Measurements from ENCODE around the gene PEA15. TPM values are rescaled to one million over a fixed set of nuclear protein-coding genes. Genes with fewer than 3 reads are reported as not detected.

Gene PEA15
- total RNA-seq, 1 experiment from 2014 or later, result 56.3 TPM

DNA sequence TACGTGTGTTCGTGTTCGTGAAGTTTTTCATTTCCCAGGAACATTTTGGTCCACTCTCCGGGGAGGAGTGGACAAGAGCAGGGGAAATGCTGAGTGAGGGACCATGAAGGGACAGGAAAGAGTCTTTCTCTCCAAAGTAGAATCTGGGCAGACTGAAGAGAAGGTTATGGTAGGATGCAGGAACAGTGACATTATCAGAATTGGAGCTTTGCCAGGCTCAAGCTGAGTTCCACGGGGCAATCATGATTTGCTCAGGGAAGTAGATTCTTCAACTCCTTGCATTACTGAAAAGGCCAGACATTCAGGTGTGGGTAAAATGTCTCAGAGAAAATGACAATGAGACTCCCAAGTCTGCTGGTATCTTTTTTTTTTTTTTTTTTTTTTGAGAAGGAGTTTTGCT lies 37.2 kb upstream of the PEA15 start (continued):
- TF ChIP-seq ZNF423 (CRISPR knock-in tag; IDR thresholded peaks at IDR 0.05), result no peak
- TF ChIP-seq, protein P1, sequence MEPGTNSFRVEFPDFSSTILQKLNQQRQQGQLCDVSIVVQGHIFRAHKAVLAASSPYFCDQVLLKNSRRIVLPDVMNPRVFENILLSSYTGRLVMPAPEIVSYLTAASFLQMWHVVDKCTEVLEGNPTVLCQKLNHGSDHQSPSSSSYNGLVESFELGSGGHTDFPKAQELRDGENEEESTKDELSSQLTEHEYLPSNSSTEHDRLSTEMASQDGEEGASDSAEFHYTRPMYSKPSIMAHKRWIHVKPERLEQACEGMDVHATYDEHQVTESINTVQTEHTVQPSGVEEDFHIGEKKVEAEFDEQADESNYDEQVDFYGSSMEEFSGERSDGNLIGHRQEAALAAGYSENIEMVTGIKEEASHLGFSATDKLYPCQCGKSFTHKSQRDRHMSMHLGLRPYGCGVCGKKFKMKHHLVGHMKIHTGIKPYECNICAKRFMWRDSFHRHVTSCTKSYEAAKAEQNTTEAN (CRISPR knock-in tag; IDR thresholded peaks at IDR 0.05), result no peak
- TF ChIP-seq ATF1 (CRISPR knock-in tag; IDR thresholded peaks at IDR 0.05), result no peak
- TF ChIP-seq, protein P2, sequence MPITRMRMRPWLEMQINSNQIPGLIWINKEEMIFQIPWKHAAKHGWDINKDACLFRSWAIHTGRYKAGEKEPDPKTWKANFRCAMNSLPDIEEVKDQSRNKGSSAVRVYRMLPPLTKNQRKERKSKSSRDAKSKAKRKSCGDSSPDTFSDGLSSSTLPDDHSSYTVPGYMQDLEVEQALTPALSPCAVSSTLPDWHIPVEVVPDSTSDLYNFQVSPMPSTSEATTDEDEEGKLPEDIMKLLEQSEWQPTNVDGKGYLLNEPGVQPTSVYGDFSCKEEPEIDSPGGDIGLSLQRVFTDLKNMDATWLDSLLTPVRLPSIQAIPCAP (CRISPR knock-in tag; IDR thresholded peaks at IDR 0.05), result no peak
- TF ChIP-seq GRHL2 (CRISPR knock-in tag; IDR thresholded peaks at IDR 0.05; ENCODE audit: insufficient replicate concordance, severe bottlenecking), result no peak
- TF ChIP-seq, protein P3, sequence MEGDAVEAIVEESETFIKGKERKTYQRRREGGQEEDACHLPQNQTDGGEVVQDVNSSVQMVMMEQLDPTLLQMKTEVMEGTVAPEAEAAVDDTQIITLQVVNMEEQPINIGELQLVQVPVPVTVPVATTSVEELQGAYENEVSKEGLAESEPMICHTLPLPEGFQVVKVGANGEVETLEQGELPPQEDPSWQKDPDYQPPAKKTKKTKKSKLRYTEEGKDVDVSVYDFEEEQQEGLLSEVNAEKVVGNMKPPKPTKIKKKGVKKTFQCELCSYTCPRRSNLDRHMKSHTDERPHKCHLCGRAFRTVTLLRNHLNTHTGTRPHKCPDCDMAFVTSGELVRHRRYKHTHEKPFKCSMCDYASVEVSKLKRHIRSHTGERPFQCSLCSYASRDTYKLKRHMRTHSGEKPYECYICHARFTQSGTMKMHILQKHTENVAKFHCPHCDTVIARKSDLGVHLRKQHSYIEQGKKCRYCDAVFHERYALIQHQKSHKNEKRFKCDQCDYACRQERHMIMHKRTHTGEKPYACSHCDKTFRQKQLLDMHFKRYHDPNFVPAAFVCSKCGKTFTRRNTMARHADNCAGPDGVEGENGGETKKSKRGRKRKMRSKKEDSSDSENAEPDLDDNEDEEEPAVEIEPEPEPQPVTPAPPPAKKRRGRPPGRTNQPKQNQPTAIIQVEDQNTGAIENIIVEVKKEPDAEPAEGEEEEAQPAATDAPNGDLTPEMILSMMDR (IDR thresholded peaks at IDR 0.05), result no peak
- TF ChIP-seq ZNF317 (CRISPR knock-in tag; IDR thresholded peaks at IDR 0.05; ENCODE audit: borderline replicate concordance, low read depth), result no peak
- no peak for TF ChIP-seq CBFB (CRISPR knock-in tag; IDR thresholded peaks at IDR 0.05; ENCODE audit: low read depth)

DNA sequence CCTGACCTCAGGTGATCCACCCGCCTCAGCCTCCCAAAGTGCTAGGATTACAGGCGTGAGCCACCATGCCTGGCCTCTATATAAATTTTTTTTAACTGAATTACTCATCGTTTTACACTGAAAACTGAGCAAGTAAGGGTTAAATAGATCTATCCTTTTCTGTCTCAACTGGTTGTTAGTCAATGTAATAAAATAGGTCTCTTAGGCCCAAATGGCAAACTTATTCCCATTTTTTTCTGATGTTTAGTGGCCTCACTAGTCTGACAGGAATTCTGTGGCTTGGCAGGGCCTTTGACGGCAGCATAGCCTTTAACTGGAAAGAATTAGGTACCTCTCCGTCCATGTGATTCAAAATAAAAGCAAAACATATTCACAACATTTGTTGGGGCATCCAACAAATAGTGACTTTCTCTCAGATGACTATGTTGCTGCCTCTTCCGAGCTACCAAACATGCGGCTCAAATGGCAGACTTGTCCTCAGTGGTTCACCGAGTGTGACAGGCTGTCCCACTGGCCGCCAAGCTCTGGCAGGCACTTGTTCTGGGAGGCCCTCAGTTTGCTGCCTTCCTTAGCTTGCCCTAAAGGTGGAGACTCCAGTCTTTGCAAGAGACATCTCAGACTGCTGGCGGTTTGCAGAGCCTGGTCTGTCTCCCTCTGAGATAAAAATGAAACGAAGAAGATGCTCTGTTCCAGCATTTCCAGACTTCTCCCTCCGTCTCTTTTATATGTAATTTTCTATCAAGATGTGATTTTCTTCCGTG lies 36.4 kb upstream of the PEA15 start:
- Mint-ChIP-seq H3K27ac (peak overlapping the region; percentile 94), H3K27me3 (ENCODE audit: low read depth) (peaks cover 25% of the 10 kb centered on the region), H3K36me3 (no peaks in the 10 kb centered on the region), H3K9me3 (no peaks in the 10 kb centered on the region), H3K4me1 (peaks cover 64% of the 10 kb centered on the region), H3K4me3 (peak overlapping the region; percentile 42)
- ChIA-PET CTCF (interaction anchor here (0.8 to 5.4 kb wide), 28 partner anchors 20 to 370 kb away, joined by 3 to 71 read pairs (median 9); partner anchors contain the start of genes CASQ1, DCAF8, IGSF8 and KCNJ9), POLR2A (interaction anchor here (0.6 to 1.7 kb wide), 6 partner anchors 9 to 60 kb away, joined by 3 to 8 read pairs (median 4); no protein-coding TSS in a partner anchor)
- ATAC-seq, result peak; percentile 73
- TF ChIP-seq MYBL2 (CRISPR knock-in tag; IDR thresholded peaks at IDR 0.05), result no peak
- TF ChIP-seq, protein P4, sequence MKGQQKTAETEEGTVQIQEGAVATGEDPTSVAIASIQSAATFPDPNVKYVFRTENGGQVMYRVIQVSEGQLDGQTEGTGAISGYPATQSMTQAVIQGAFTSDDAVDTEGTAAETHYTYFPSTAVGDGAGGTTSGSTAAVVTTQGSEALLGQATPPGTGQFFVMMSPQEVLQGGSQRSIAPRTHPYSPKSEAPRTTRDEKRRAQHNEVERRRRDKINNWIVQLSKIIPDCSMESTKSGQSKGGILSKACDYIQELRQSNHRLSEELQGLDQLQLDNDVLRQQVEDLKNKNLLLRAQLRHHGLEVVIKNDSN (CRISPR knock-in tag; IDR thresholded peaks at IDR 0.05), result no peak
- TF ChIP-seq GTF2I (CRISPR knock-in tag; conservative IDR thresholded peaks at IDR 0.05), result no peak
- no peak for TF ChIP-seq NFE2L1 (CRISPR knock-in tag; IDR thresholded peaks at IDR 0.05)
- no peak for TF ChIP-seq RELA (CRISPR knock-in tag; IDR thresholded peaks at IDR 0.05; ENCODE audit: borderline replicate concordance)
- TF ChIP-seq, protein P5, sequence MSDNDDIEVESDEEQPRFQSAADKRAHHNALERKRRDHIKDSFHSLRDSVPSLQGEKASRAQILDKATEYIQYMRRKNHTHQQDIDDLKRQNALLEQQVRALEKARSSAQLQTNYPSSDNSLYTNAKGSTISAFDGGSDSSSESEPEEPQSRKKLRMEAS (CRISPR knock-in tag; IDR thresholded peaks at IDR 0.05), result 0 out of 2 replicates have a peak, but pooled peaks have one; percentile 4
- no peak for TF ChIP-seq TEAD1 (CRISPR knock-in tag; IDR thresholded peaks at IDR 0.05)
- DNase-seq (ENCODE audit: low spot score), result peak; percentile 63

DNA sequence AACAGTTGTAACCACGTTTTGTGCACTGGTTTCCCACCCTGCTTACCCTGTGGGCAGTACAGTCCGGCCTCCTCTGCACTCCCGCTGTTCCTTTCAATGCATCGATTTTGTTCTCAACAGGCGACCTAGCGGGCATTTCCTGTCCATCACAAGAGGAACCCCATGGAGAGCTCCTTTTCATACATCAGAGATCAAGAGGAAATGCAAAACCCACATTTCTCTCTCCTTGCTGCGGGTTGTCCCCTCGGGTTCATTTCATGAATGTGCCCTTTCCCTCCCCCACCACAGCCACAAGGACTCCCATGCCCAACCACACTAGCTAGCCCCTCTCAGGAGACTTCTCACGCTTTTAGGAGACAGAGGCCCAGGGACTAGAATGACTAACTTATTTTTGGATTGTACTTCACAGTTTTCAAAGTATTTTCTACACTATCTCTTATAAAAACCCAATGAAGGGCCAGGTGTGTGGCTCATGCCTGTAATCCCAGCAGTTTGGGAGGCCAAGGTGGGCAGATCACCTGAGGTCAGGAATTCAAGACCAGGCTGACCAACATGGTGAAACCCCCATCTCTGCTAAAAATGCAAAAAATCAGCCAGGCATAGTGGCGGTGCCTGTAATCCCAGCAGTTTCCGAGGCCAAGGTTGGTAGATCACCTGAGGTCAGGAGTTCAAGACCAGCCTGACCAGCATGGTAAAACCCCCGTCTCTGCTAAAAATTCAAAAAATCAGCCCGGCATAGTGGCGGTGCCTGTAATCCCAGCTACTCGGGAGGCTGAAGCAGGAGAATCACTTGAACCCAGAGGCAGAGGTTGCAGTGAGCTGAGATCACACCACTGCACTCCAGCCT lies 35.4 kb upstream of the PEA15 start:
- CTCF ChIA-PET, result interaction anchor here (0.6 to 5.4 kb wide), 29 partner anchors 20 to 852 kb away, joined by 3 to 71 read pairs (median 8); partner anchors contain the start of genes CASQ1, DCAF8 and IGSF8
- POLR2A ChIA-PET, result interaction anchor here (1.0 to 1.7 kb wide), 5 partner anchors 21 to 61 kb away, joined by 3 to 8 read pairs (median 4); no protein-coding TSS in a partner anchor
- peak; percentile 78 for ATAC-seq
- peak overlapping the region; percentile 42 for H3K4me3 Mint-ChIP-seq
- DNase-seq (ENCODE audit: low spot score), result peak; percentile 75
- H3K36me3 Mint-ChIP-seq, result no peaks in the 10 kb centered on the region
- peaks cover 64% of the 10 kb centered on the region for H3K4me1 Mint-ChIP-seq
- H3K27me3 Mint-ChIP-seq (ENCODE audit: low read depth), result peaks cover 25% of the 10 kb centered on the region
- peak overlapping the region; percentile 94 for H3K27ac Mint-ChIP-seq
- no peaks in the 10 kb centered on the region for H3K9me3 Mint-ChIP-seq
- TF ChIP-seq, protein P6, sequence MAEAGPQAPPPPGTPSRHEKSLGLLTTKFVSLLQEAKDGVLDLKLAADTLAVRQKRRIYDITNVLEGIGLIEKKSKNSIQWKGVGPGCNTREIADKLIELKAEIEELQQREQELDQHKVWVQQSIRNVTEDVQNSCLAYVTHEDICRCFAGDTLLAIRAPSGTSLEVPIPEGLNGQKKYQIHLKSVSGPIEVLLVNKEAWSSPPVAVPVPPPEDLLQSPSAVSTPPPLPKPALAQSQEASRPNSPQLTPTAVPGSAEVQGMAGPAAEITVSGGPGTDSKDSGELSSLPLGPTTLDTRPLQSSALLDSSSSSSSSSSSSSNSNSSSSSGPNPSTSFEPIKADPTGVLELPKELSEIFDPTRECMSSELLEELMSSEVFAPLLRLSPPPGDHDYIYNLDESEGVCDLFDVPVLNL (CRISPR knock-in tag; IDR thresholded peaks at IDR 0.05; ENCODE audit: borderline replicate concordance, low read depth), result no peak
- TF ChIP-seq CREB1 (CRISPR knock-in tag; IDR thresholded peaks at IDR 0.05) (no peak), ESRRA (CRISPR knock-in tag; IDR thresholded peaks at IDR 0.05; ENCODE audit: borderline replicate concordance) (no peak), ZNF317 (CRISPR knock-in tag; IDR thresholded peaks at IDR 0.05; ENCODE audit: borderline replicate concordance, low read depth) (no peak), ETV6 (CRISPR knock-in tag; IDR thresholded peaks at IDR 0.05) (peak; percentile 85), ZNF121 (CRISPR knock-in tag; IDR thresholded peaks at IDR 0.05) (peak; percentile 41; the same call in 1 of the 2 replicates), SOX15 (CRISPR knock-in tag; IDR thresholded peaks at IDR 0.05) (no peak)
- TF ChIP-seq, protein P7, sequence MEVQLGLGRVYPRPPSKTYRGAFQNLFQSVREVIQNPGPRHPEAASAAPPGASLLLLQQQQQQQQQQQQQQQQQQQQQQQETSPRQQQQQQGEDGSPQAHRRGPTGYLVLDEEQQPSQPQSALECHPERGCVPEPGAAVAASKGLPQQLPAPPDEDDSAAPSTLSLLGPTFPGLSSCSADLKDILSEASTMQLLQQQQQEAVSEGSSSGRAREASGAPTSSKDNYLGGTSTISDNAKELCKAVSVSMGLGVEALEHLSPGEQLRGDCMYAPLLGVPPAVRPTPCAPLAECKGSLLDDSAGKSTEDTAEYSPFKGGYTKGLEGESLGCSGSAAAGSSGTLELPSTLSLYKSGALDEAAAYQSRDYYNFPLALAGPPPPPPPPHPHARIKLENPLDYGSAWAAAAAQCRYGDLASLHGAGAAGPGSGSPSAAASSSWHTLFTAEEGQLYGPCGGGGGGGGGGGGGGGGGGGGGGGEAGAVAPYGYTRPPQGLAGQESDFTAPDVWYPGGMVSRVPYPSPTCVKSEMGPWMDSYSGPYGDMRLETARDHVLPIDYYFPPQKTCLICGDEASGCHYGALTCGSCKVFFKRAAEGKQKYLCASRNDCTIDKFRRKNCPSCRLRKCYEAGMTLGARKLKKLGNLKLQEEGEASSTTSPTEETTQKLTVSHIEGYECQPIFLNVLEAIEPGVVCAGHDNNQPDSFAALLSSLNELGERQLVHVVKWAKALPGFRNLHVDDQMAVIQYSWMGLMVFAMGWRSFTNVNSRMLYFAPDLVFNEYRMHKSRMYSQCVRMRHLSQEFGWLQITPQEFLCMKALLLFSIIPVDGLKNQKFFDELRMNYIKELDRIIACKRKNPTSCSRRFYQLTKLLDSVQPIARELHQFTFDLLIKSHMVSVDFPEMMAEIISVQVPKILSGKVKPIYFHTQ (CRISPR knock-in tag; IDR thresholded peaks at IDR 0.05), result 0 out of 2 replicates have a peak, but pooled peaks have one; percentile 22
